Fibroblast of skin of back (primary cell): Measurements from ENCODE around the gene DRD2.
A peak's percentile ranks its signal among the peaks of the same experiment; 100 is the strongest.

Source experiments
- DNase-seq: peaks from one replicate; pipeline ENCODE4 v3.0.0-alpha.2; 2013

Gene DRD2

DNA sequence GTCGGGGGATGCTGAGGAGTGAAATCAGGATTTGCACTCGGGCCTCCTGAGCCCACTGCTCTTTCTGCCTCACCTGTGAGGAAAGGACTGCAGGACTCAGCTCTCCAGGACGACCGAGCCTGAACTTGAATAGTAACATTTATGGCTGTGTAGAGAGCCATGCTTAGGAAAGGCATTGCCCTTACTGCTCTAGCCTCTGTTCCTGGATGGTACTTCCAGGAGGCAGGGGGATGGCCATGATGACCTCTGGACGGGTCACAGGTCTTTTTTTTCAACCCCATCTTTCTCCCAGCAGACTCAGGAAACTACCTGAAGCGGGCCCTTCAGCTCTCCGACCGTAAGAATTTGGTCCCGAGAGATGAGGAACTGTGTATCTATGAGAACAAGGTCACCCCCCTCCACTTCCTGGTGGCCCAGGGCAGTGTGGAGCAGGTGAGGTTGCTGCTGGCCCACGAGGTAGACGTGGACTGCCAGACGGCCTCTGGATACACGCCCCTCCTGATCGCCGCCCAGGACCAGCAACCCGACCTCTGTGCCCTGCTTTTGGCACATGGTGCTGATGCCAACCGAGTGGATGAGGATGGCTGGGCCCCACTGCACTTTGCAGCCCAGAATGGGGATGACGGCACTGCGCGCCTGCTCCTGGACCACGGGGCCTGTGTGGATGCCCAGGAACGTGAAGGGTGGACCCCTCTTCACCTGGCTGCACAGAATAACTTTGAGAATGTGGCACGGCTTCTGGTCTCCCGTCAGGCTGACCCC is 76.3 kb downstream of the DRD2 start:
- DNase-seq, result no peak

DNA sequence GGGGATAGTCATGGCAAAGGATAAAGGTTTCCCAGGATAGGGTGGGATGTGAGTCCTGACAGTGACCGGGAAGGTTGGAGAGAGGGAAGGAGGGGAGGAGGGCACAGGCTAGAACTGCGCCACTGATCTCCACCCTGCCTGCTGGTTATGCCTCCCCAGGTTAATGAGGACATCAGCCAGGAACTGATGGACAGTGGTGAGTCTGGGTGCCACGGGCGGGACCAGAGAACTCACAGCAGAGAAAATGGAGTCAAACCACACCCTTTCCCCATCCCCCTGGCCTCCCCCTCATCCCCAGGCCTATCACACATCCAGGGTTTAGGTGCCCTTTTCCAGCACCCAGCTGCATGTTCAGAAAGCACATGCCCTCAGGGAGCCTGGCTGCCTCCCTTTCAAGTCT is 77.4 kb downstream of the DRD2 start:
- no peak for DNase-seq

DNA sequence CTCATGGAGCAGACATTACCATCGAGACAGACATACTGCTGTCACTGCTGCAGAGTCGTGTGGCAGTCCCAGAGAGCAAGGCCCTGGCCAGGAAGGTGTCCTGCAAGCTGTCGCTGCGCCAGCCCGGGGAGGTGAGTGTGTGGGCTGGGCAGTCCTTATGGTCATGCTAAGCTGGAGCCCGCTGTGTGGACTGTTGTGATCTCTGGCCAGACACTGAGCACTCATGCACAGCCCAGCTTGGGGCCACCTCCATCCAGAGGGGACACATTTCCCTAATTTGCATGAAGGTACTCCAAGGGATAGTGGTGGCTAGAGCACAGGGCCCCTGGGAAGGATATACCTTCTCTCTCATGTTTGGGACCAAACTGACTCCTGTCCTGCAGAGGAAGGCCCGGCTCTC is 78.0 kb downstream of the DRD2 start:
- DNase-seq, result no peak

DNA sequence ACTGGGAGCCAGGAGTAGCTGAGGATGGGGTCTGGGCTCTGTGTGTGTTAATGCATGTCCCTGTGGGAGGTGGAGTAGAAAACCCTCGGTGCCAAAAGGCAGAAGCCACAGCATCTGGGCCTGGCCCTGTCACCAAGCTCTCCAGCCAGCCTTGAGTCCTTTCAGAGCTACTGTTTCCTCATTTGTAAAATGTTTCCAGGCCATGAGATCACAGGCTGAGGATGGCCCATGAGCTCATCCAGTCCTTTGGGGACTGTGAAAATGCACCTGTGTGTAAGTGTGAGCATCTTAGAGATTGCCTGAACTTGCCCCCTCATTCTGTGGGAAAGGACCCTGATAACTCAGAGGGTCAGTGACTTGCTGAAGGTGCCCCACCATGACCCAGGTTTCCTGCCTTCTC is 78.5 kb downstream of the DRD2 start:
- no peak for DNase-seq

DNA sequence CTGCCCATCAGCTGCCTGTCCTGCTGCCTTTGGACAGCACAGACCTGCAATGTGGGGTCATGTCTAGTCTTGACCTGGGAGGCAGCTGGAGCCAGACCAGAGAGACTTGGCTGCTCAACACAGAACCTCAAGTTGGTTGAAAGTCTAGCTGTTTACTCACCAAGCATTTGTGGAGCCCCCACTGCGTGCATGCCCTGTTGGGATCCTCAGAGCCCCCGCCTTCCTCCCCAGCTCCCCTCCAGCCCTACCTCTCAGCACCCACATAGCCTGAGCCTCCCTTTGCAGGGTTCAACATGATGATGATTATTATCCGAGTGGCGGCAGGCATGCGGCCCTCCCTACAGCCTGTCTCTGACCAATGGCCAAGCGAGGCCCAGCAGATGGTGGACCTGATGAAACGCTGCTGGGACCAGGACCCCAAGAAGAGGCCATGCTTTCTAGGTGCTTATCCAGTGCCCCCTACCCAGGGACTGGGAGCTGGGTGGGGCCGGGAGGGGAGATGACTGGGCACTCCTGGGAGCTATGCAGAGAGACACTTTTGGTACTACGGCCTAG is 79.3 kb downstream of the DRD2 start:
- DNase-seq, result no peak

DNA sequence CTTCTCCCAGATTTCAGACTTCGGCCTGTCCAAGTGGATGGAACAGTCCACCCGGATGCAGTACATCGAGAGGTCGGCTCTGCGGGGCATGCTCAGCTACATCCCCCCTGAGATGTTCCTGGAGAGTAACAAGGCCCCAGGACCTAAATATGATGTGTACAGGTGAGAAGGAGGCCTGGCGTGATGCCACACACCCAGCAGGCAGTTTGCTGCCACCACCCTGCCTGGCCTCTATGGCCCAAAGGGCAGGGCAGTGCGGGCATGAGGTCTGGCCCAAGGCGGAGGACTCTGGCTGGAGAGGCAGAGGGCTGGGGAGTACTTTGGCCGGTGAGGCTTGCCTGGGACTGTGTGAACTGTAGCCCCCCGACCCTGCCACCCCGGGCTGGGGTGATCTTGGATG is 80.3 kb downstream of the DRD2 start:
- no peak for DNase-seq

DNA sequence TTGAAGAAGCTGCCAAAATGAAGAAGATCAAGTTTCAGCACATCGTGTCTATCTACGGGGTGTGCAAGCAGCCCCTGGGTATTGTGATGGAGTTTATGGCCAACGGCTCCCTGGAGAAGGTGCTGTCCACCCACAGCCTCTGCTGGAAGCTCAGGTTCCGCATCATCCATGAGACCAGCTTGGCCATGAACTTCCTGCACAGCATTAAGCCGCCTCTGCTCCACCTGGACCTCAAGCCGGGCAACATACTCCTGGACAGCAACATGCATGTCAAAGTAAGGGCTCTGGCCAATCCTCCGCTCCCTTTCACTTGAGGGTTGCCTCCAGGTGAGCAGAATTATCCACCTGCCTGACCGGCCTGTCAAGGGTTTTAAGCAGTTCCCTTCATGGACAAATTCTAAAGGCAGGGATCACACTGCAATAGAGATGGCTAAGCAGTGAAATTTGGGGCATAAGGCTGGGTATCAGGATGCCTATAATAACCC is 81.7 kb downstream of the DRD2 start:
- DNase-seq, result no peak

DNA sequence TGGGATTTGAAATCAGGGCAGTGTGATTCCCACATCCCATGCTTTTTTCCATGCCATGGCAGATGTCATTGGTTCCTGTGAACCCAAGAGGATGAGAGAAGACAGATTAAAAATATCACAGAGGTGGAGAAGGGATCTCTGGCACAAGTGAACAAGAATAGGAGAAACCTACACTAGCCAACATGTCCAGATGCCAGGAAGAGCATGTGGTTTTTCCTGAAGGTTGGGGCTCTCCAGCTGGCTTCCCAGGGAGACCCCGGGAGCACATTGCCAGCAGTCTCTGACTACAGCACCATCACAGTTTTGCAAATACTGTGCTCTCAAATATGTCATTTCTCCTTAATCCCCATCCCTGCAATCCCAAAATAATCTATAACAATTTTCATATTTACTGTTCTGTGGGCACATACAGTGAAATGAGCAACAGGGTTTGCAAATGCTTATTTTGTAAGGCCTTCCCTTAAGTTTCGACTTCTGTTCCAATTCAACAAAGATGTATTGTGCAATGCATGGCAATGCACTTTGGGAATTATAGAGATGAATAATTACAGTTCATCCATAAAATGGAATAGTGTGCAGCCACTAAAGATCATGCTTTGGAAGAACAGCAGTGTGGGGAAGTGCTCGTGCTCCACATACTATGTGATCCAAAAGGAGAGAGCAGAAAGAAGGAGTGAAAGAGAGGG is 82.8 kb downstream of the DRD2 start:
- no peak for DNase-seq

DNA sequence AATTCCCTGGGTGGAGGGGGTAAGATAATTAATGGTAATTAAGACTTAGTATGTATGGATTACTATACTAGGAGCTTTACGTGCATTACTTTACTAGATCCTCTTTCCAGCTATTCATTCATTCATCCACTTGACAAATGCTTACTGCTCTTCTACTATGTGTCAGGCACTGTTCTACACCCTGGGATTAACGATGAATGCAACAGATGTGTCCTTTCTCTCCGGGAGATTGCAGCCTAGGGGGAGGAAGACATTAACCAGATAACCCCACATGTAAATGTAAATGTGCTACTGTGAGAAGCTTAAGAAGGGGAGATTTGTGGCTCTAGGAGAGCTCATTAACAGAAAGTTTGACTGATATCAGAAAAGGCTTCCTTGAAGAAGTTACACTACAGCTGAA is 85.9 kb downstream of the DRD2 start:
- no peak for DNase-seq

DNA sequence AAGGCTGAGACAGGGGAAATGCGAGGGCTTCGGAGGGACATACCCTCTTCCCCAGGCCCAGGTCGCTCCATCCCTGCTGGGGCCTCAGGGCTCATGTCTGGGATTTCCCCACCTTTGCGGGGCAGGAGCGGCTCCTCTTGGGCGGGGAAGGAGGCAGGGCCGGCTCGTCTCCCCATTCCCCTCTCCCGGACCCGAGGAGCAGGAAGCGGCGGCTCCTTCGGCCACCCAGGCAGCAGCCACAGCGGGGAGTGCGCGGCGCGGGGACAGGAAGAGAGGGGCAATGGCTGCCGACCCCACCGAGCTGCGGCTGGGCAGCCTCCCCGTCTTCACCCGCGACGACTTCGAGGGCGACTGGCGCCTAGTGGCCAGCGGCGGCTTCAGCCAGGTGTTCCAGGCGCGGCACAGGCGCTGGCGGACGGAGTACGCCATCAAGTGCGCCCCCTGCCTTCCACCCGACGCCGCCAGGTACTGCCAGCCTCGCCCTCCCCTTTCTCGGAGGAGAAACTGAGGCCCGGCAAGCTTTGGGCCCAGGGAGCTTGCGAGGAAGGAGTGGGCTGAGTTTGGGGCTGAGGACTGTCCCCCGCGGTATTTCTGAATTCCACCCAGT is 87.5 kb downstream of the DRD2 start, which contains the start of gene ANKK1:
Gene ANKK1, plus strand, starts transcription at position 175 of the 607 bp plus-strand sequence. Its CDS starts 106 bp downstream, at position 281.
- DNase-seq, result no peak

DNA sequence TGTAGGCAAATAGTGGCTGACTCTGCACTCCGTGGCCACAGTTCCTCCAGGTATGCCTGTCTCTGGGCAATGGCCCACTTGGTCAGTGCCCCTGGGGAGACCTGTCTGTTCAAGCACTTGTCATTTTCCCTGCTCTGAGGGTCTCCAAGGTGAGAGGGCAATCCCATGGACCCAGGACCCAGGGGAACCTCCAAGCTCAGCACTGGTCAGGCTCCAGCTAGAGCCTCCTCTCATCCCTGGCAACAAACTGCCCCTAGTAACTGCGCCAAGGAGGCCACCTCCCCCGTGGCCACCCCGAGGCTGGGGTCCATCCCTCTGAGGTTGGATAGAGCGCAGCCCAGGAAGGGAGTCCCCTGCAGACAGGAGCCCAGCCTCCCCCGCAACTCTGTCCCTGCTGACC is 88.3 kb downstream of the DRD2 start:
- no peak for DNase-seq

DNA sequence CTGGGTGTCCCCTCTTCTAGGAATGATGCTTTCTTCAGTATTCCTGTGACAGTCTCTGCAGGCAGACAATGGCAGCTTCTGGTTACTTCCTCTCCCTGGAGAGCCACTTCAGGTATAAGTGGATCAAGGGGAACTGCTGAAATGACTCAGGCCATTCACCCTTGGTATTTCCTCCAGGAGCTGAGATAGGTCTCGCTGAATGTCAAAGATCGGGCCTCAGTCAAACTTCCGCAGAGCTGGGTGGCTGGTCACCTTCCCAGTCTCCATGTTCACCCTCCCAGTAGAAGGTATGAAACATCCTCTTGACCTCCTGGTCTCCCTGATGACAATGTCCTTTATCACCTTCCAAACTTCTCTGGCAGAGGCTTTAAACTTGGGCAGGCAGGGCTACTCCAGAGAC is 89.4 kb downstream of the DRD2 start:
- no peak for DNase-seq

DNA sequence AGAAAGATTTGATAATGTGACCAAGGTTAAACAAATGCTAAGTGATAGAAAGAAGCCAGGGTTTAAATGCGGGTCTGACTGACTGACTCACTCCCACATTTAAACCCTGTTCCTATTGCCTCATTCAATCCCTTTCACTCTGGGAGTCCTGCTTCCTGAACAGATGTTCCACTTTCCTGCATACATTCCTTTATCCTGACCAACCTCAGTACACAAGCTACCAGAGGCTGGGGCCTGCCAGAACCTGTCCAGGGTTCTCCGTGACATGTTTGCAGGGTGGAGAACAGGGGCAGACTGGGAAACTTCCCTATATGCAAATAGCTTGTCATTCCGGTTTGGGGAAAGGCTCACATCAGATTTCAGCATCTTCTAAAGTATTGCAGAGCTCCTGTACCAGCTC is 90.6 kb downstream of the DRD2 start:
- peak; percentile 57 for DNase-seq

DNA sequence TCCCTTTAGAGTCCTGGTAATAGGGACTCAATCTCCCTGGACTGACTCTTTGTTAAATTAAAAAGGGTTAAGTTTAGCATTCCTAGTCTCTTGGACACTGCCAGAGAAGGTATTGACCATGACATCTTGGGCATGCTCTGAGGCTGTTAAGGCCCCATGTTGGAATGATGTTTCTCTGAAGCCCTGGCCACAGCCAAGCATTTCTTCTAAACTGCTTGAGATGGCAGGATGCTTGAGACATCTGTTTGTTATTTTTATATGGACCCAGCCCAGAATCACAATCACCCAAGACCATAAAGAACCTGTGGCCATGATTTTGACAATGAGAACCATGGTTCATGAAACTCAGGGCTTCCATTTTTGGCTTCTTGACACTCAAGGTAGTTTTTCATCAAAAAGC is 93.1 kb downstream of the DRD2 start:
- no peak for DNase-seq

DNA sequence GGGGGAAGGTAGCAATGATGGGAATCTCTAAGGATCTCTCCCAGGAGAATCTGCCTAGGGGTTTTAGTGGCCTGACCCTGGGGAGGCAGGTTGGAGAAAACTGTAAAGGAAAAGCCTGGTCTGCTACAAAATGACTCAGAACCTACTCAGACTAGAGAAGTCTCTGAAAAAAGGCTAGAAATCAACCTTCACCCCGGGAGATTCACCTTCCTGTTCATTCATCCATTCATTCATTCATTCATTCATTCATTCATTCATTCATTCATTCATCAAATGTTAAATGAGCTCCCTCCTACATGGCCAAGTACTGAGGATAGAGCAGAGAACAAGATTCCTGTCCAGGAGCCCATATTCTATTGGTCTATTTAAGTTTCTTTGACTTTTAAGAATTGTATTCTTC is 96.5 kb downstream of the DRD2 start:
- DNase-seq, result no peak

DNA sequence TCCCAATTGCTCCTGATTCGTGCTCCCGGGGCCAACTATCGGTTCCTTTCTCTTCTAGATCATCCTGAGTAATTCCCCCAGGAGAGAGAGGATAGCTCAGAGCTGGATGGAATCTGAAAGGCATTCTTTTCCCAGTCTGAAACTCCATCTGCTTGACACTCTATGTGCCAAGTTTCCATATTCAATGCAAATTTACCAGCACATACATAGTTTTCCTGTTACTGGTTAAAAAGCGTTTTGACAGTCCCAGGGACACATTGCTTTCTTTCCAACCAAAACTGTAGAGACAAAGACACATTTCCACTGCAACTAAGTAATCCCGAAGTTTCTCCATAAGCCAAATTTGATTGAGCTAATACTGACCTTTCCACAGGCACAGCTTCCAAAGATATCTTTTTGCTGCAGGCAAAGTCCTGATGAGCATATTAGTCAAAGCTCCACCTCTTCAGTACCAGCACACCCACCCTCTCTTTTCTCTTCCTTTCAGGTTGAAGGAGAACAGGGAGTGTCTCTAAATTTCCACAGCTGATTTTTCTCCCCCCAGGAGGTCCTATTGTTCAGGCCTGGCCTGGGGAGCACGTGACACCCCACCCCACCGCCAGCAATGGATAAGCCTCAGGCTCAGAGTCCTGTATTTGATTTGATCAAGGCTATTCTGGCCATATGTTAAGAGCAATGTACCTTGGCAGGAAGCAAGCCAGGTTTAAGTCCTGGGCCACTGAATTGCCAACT is 97.4 kb downstream of the DRD2 start:
- DNase-seq, result peak; percentile 48

DNA sequence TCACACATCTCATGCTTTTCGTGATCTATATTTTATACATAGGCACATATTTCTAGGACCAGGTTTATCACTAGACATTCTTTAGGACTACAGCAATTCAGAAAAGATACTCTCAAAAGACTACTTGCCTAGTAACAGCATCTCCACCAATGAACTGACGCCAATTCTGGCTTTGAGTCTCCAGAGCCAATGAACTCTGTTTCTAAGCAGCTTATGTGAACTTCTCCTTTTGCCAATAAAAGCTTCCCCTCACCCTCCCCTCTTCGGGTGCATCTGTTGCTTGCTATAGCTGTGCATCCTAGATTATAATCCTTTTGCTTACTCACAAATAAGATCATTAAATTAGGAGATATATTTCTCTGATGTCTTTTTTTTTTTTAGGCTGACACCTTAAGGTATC is 99.0 kb downstream of the DRD2 start:
- no peak for DNase-seq

DNA sequence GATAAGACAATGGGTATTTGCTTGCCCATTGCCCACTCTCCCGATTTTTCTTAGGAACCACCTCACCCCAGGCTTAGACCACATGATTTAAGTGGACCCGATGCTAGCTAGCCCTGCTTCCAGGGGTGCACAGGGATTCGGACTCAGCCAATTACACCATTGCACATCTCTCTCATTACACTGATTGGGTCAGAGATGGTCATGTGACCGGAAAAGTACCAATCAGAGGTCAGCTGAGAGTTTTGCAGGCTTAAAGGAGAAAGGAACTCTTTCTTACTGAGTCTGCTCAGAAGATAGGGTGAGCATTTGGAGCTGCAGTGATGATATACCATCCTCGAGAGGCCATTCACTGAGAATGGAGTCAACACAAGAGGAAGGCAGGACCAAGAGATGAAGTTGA is 99.8 kb downstream of the DRD2 start:
- DNase-seq, result no peak

DNA sequence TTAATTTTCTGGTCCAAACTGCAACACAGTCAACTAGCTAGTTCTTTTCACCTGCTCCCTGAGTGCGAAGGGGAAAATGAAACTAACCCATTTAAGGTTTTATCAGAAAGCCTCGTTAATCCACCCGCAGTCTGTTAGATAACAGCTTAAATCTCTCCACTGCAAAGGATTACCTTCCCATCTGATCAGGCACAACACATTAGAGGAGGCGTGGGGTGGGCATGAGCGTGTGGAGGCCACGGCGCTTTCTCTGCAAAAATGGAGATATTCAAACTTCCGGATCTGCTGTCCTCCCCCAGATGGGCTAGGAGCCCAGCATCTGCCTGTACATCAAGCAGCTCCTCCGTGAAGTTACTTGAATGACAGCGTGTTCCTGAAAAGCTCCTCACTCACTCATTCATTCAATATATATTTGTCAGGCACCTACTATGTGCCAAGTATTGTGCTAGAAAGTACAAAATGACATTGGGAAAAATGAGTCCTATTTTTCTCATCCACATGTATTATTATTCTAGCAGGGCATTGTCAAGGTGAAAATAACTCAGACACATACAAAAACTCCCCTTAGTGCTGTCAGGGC is 101.1 kb downstream of the DRD2 start:
- DNase-seq, result no peak

DNA sequence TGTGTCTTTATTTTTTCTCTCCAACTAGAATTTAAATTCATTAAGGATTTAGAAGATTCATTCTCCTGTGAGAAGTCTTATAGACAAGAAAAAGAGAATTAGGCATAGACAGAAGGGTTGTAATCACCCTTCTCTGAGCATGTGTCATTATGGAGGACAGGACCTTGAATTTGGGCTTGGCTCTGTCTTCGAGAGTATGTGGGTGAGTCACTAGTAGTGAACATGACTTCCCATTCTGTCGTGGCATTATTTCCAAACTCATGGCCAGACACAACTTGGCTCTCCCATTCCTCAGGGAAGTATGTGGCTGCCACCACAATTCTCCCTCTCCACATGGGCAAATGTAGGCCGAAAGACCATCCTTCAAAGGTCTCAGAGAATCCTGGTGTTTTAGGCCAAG is 101.9 kb downstream of the DRD2 start:
- peak; percentile 57 for DNase-seq

DNA sequence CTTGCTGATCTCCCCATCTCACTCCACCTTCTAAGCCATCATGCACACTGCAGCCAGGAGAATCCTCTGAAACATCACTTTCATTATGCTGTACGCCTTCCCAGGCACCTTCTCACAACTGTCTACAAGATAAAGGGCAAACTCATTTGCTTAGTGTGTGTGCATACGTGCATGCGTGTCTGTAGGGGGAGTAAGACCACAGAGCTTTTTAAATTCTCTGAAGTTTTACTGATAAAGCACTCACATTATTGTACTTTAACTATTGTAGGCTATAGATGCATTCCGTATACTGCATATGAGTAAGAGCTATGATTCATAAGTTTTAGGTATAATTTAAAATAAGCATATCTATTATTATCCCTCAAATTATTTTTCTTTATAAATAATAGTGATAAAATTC is 102.9 kb downstream of the DRD2 start:
- no peak for DNase-seq

DNA sequence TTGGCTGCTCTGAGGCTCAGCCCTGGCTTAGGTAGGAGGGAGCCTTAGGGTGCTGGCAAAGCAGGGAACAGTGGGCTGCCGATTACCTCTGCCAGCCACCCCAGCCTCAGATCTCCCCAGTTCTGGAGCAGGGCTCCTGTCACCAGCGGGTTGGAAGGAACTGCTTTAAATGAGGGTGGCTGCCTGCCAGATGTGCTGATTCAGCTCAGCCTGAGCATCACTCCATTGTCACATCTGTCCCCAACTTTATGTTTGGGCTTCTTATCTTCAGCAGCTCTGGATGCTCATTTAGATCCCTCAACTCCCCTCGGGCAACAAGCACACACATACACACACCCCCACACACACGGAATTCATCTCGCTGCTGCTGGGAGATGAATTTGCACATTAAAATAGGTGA is 104.6 kb downstream of the DRD2 start:
- DNase-seq, result no peak
